HuH-7 (cell line): Measurements from ENCODE around the gene PAPOLA.

Experiments
- DNase-seq: peaks from one replicate; pipeline ENCODE4 v3.0.0; 2011; ENCODE audit warnings: low spot score

Gene PAPOLA

GRCh38 chr14:96565811-96566210 lies 63.6 kb downstream of the PAPOLA start:
- no peak for DNase-seq

- DNase-seq, result no peak
Measured at GRCh38 chr14:96567289-96567899, 65.2 kb downstream of the PAPOLA start.

- DNase-seq, result no peak
Measured at GRCh38 chr14:96568621-96569020, 66.4 kb downstream of the PAPOLA start.

GRCh38 chr14:96571311-96571710 lies 69.1 kb downstream of the PAPOLA start:
- DNase-seq, result no peak

GRCh38 chr14:96573473-96574100 lies 71.4 kb downstream of the PAPOLA start:
- DNase-seq, result no peak

- DNase-seq, result no peak
Measured at GRCh38 chr14:96574171-96574632, 72.0 kb downstream of the PAPOLA start.

GRCh38 chr14:96574633-96575632 lies 72.8 kb downstream of the PAPOLA start:
- no peak for DNase-seq

- DNase-seq, result no peak
Measured at GRCh38 chr14:96576359-96576758, 74.2 kb downstream of the PAPOLA start.

- no peak for DNase-seq
Measured at GRCh38 chr14:96576937-96577336, 74.8 kb downstream of the PAPOLA start.

GRCh38 chr14:96578619-96579018 lies 76.4 kb downstream of the PAPOLA start:
- no peak for DNase-seq

GRCh38 chr14:96579358-96579757 lies 77.2 kb downstream of the PAPOLA start:
- DNase-seq, result no peak

GRCh38 chr14:96579855-96580254 lies 77.7 kb downstream of the PAPOLA start:
- no peak for DNase-seq

- no peak for DNase-seq
Measured at GRCh38 chr14:96580566-96580965, 78.4 kb downstream of the PAPOLA start.

- no peak for DNase-seq
Measured at GRCh38 chr14:96581026-96581425, 78.8 kb downstream of the PAPOLA start.

GRCh38 chr14:96581902-96582301 lies 79.7 kb downstream of the PAPOLA start:
- DNase-seq, result no peak

- no peak for DNase-seq
Measured at GRCh38 chr14:96582411-96582961, 80.3 kb downstream of the PAPOLA start.

GRCh38 chr14:96582995-96583394 lies 80.8 kb downstream of the PAPOLA start:
- DNase-seq, result no peak

- DNase-seq, result no peak
Measured at GRCh38 chr14:96583569-96584041, 81.4 kb downstream of the PAPOLA start.

GRCh38 chr14:96584199-96584906 lies 82.2 kb downstream of the PAPOLA start:
- peak; percentile 75 for DNase-seq

GRCh38 chr14:96584907-96585671 lies 82.9 kb downstream of the PAPOLA start:
- DNase-seq, result no peak

- no peak for DNase-seq
Measured at GRCh38 chr14:96585672-96586013, 83.5 kb downstream of the PAPOLA start.
